GM08714 (cell line): ENCODE data around the gene SPOCK3.

ENCODE experiments used
- H3K4me3 ChIP-seq: fragments of 200-500 bp; sonication (Bioruptor generic); 2 replicates; pipeline ENCODE4 v1.5.1; 2014; ENCODE audit warnings: mild to moderate bottlenecking, low read length, inconsistent platforms
- ZNF274 ChIP-seq: IDR thresholded peaks from 2 replicates; pipeline ENCODE4 v1.6.1; 2012; ENCODE audit warnings: mild to moderate bottlenecking, low read depth, low read length

The SPOCK3 gene

DNA sequence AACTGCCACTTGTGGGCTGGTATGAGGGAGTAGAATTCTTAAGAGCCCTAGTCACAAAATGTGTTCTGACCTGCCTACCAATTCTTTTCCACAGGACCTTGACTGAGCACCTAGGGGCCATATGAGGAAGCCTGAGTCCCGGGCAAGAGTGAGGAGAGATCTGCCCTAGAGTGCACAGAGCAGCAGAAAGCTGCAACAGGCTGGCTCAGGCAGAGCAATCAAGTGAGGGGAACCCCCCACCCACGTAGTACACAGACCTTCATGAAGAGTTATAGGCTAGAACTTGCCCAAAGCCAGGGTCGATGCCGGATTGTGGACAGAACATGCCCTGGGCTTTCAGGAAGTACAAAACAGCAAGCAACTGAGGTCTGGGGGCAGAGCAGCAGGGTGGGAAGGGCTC, 117.0 kb downstream of the SPOCK3 start:
- no peak overlapping the region for H3K4me3 ChIP-seq
- TF ChIP-seq ZNF274 = no peak

DNA sequence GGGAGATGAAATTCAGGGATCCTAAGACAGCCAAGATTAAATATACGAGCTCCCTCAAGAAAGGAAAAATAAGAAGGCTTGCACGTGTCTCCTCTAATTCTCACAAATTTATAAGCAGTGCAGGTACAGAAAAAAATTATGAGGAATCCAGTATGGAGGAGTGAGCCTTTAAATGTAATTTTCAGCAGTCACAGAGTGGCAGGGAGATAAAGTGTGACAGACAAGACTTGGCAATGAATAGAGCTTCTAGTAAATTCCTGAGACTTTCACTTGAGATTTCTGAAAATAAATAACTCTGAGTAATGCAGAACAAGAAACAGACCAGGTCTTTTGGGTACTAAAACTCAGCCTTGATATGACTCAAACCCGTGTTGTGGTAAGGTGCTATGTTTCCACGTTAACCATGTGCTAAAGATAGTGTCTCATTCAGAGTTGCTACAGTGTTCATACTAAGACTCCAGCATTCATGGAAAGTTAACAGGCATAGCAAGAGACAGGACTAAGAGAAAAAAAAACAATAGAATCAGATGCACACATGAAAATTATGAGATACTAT, 119.8 kb downstream of the SPOCK3 start:
- no peak for TF ChIP-seq ZNF274
- H3K4me3 ChIP-seq = no peak overlapping the region

DNA sequence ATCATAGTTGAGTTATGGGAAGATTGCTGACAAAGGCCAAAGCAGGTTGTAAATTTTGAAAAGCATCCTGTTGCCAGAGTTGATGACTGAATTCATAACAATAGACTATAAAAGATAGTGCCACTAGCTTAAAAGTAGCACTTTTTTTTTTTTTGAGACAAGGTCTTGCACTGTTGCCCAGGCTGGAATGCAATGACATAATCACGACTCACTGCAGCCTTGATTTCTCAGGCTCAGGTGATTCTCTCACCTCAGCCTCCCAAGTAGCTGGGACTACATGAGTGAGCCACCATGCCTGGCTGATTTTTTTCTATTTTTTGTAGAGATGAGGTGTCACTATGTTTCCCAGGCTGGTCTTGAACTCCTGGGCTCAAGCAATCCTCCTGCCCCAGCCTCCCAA, 122.7 kb downstream of the SPOCK3 start:
- no peak for TF ChIP-seq ZNF274
- H3K4me3 ChIP-seq = no peak overlapping the region

DNA sequence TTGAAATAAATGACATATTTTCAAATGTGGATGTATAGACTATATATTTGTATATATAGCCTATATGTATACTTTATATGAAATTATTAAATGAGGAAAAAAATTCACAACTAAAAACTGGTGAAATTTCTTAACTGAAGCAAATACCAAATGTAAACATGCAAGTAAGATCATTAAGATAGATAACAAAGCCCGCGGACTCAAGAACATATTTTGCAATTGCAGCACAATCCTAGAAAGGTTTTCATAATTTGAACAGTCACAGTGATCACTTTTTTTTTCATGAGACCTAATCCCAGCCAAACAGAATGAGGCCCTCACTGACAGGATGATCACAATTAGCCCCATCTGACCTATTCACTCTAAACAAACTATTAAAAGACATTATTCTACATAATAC, 123.2 kb downstream of the SPOCK3 start:
- H3K4me3 ChIP-seq = no peak overlapping the region
- TF ChIP-seq ZNF274 = no peak

DNA sequence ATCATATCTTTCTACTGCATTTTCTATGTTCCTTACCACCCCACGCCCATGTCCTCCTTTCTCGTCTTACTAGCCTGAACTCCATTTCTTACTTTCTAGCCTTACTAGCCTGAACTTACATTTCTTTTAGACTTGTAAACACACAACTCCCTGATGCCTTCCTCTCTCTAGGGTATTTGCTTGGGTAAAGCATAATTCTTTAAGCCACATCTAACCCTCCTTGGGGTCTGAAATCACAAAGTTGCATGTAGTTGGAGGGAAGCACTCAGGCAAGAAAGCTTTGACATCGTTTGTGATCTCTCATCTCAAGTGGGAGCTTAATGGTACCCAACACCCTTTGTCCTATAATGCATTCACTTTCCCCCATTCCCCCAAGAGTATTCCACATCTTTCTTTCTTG, 124.4 kb downstream of the SPOCK3 start:
- no peak for TF ChIP-seq ZNF274
- H3K4me3 ChIP-seq = no peak overlapping the region

DNA sequence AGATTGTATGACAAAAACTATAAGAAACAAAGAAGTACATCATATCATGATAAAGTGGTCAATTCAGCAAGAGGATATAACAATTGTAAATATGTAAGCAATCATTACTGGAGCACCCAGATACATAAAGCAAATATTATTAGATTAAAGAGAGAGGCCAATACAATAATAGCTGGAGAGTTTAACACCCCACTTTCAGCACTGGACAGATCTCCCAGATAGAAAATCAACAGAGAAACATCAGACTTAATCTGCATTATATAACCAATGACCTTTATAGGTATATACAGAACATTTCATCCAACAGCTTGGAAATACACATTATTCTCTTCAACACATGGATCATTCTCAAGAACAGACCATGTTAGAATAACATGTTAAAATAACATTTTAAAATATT, 128.4 kb downstream of the SPOCK3 start:
- no peak overlapping the region for H3K4me3 ChIP-seq
- no peak for TF ChIP-seq ZNF274

DNA sequence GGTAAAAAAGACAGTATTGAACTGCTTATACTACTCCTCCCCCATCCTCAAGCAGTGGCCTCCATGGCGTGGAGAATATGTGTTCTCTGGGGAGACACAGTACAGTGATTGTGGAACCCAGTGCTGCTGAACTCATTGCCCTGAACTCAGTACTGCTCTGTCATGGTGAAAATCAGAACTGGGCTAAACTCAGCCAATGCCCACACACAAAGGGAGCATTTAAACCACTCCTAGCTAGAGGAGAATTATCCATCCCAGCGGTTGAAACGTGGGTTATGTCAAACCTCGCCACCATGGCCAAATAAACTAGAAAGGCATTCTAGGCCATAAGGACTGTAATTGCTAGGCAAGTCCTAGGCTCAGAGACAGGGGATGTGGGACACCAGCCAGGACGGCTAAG, 131.8 kb downstream of the SPOCK3 start:
- no peak overlapping the region for H3K4me3 ChIP-seq
- no peak for TF ChIP-seq ZNF274

DNA sequence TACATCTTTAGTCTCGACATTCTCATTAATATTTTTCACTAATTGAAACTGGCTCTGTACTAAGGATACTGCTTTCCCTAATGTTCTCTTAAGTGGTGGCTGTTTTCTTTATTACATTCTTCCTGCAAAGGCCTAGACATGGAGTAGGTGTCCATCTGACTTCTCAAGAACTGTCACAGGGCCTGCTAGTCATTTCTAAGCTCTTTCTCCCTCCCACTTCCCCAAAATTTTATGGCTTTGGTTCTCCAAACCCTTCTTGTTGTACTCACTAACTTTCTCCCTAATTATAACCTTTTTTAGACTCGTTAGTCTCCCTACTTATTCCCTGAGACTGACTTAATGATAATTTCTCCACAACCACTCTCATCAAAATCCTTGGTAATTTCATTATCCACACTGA, 133.3 kb downstream of the SPOCK3 start:
- TF ChIP-seq ZNF274 = no peak
- H3K4me3 ChIP-seq = no peak overlapping the region

DNA sequence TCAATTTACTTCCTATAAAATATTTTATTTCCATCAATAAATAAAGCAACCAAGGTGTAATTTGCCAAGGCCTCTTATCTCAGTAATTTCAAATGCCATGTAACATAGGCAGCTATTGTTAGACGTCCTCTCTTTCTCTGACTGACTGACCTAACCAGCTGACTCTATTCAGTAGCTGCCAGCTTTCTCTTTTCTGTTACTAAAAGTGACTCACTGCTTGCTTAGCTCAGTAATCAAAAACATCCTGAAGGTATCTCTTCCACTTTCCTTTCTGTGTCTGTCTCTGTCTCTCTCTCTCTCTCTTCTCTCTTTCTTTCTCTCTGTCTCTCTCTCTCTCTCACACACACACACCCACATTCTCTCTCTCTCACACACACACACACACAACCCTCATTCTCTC, 134.2 kb downstream of the SPOCK3 start:
- TF ChIP-seq ZNF274 = no peak
- H3K4me3 ChIP-seq = no peak overlapping the region

DNA sequence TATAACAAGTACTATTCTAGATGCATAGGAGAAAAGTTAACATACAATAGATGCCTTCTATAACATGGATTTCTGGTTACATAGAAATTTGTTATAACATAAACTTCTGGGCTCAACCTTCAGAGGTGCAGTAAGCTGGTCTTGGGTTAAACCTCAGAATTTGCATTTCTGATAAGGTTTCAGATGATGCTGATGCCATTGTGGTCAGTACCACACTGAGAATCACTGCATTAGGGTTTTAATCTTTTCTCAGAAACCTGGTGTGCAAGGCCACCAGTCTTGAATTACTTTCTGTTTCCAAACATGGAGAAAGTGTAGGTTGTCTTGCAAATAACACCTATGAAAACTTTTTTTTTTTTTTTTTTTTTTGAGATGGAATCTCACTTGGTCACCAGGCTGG, 146.2 kb downstream of the SPOCK3 start:
- no peak overlapping the region for H3K4me3 ChIP-seq
- no peak for TF ChIP-seq ZNF274

DNA sequence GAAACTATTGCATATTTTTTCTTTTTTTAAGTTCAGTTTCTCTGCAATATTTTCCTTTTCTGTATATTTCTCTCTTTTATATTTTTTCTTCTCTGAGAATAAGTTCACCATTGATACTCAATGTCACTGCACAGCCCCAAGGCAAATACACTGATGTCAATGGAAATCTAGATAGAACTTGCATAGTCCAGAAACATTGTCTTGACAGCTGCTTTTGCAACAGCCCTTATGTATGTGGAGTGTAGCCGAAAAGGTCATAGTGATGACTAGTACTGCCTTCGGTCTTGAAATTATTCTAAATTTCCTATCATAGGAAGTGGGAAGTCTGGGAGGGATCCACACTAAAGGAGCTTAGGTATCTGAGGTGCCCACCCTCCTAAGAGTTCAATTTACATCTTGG, 150.0 kb downstream of the SPOCK3 start:
- no peak overlapping the region for H3K4me3 ChIP-seq
- no peak for TF ChIP-seq ZNF274

DNA sequence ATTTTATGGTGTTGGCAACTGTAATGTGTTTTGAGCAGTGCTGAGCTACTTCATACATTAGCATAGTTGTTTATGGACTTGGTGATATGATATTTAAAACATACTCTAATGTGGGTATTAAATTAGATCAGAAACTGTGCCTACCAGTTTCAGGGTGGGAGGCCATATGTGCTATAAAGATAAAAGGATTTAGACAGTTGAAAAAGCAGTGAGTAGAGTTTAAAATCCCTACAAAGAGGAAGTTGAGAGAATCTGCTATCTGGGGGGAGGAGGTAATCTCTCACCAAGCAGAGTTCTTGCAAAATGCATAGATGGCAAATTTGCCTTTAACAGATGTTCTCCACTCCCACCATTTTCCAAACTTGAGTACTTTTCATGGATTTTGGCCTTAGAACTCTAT, 154.5 kb downstream of the SPOCK3 start:
- TF ChIP-seq ZNF274 = no peak
- H3K4me3 ChIP-seq = no peak overlapping the region

DNA sequence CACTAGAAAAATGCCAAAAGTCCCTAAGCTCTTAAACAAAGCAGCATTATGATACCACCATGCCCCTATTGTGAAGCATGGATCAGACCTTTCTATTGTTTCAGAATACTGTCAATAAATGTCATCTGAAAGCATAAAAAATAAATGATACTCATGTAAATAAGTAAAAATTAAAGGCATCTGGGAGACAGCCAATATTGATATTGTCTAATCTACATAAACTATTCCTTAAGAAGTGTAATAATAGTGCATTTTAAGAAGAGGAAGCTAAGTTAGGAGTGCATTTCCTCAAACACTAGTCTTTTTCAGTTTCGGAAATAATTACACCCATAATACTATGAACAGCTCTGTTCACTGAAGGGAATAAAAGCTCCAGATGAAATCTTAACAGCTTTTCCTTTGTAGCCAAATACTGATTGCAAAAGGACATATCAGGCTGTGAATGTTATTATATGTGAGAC, 181.6 kb downstream of the SPOCK3 start:
- TF ChIP-seq ZNF274 = no peak
- no peak overlapping the region for H3K4me3 ChIP-seq

DNA sequence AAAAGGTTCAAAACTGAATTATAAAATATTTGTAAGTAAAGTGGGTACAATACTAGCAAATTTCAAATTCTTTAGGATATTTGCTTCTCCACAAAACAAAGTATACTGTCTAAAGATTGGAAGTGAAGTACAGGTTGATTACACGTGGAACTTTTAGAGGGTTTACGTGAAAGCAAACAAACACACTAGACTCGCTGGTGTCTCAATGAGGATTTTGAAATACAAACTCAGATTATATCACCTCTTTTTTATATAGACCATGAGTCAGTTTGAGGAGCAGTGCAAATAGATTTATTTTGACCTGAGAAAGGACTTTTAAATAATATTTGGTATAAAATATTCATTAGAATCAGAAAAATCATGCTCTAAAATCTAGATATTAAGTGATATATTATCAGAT, 185.0 kb downstream of the SPOCK3 start:
- H3K4me3 ChIP-seq = no peak overlapping the region
- TF ChIP-seq ZNF274 = no peak

DNA sequence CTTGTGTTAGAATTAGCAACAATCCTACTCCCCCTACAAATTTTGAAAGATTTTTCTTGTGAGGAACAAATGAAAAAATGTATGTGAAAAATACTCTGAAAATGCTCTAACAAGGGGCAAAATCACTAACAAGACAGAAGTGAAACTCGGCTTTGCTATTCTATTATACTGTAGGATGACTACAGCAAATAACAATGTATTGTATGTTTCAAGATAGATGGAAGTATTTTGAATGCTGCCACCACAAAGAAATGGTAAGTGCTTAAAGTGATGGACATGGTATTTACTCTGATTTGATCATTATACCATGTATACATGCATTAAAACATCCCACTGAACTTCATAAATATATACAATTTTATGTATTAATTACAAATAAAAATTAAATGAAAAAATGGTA, 192.8 kb downstream of the SPOCK3 start:
- H3K4me3 ChIP-seq = no peak overlapping the region
- TF ChIP-seq ZNF274 = no peak

DNA sequence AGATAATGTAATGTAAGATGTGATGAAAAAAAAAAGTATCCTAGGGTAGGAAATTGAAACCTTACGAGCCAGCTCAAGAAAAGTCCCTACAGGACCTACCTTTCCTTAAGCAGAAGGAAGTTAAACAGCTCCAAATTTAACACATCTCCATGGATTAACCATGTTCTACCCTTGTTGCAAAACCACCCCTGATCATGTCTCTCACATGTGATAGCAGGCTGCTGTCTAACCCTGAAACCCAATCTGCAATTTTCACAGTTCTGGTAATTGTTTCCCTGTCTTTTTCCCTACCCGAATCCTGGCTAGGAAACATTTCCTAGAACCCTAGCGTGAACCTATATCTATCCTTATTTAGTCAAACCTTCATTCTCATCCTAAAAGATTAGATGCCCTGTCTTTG, 198.9 kb downstream of the SPOCK3 start:
- H3K4me3 ChIP-seq = no peak overlapping the region
- no peak for TF ChIP-seq ZNF274
